HS-5 (cell line): ENCODE measurements around the gene UGT1A9.
"Not testable (repeated sequence)": the region's sequence is repeated elsewhere in the genome, so short reads cannot be mapped to it uniquely, and the experiment has no call there.

Experiments used
- DNase-seq: peaks from one replicate; pipeline ENCODE4 v3.0.0-alpha.2; 2012; ENCODE audit warnings: low read depth

UGT1A9 gene

GRCh38 chr2:233671290-233672161, at the start of gene UGT1A9:
Gene UGT1A9, plus strand, starts transcription at chr2:233671898. Its CDS starts 37 bp downstream, at chr2:233671935.
- no peak for DNase-seq

- DNase-seq = no peak
These were observed 44.2 kb upstream of the UGT1A9 start for GRCh38 chr2:233627331-233628025.

GRCh38 chr2:233636306-233636705, 35.4 kb upstream of the UGT1A9 start, which contains the start of gene UGT1A10:
Gene UGT1A10, plus strand, starts transcription at chr2:233636448. Its CDS starts 75 bp downstream, at chr2:233636523.
- DNase-seq = not testable (repeated sequence)

DNA sequence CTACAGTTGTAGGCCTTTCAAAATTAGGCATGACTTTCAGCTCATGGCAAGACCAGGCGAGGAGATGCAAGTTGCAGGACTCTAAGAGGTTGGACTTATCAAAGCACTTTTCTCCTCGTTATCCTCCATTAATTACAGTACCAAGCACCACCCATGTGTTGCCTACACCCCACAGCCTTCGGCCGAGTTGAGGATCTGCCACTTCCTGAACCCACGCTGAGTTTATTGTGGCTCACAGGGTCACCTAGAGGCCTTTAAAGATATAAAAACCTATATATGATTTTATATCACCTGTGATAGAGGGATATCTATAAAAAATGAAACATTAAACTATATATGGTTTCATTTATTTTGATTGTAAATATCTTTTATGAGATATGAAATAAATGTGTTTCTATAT, 32.9 kb upstream of the UGT1A9 start:
- no peak for DNase-seq

DNA sequence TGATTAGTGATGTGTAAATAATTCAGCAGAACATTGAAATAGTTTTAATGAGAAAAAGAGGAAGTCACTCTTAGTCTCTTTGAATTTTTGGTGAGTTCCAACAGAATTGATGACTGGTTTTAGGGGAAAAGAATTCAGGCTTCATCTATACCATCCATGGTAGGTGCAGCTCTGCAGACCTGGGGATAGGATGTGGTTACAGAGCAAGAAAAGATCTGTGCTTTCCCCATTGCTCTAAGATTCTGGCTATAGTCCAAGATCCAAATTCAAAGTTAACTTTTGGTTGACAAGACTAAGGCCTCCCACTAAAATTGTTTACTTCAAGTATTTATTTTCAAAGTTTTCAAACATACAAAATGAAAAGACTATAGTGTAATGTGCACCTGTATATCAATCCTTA, 31.8 kb upstream of the UGT1A9 start:
- no peak for DNase-seq

DNA sequence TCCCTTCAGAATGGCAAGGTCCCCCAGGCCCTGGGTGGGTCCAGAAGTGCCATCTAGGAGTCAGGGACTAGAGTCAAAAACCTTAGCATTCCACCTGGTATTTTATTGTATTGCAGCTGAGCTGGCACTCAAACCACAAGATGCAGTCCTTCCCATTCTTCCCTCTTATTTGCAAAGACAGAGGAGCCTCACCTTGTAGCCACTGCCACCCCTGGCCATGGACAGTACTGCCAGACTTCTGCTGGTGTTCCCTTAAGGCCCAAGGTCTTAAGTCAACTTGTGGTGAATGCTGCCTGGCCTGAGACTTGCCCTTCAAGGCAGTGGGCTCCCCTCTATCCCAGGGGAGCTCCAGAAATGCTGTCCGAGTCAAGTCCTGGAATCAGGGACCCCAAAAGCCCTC, 28.6 kb upstream of the UGT1A9 start:
- DNase-seq = no peak

DNA sequence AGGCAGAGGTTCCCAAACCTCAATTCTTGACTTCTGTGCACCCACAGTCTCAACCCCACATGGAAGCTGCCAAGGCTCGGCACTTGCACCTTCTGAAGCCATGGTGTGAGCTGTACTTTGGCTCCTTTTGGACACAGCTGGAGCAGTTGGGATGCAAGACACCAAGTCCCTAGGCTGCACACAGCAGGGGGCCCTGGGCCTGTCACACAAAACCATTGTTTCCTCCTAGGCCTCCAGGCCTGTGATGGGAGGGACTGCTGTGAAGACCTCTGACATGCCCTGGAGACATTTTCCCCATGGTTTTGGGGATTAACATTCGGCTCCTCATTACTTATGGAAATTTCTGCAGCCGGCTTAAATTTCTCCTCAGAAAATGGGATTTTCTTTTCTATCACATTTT, 25.7 kb upstream of the UGT1A9 start:
- not testable (repeated sequence) for DNase-seq

GRCh38 chr2:233650981-233651380, 20.7 kb upstream of the UGT1A9 start:
- no peak for DNase-seq

GRCh38 chr2:233651430-233651829, 20.3 kb upstream of the UGT1A9 start:
- DNase-seq = no peak

DNA sequence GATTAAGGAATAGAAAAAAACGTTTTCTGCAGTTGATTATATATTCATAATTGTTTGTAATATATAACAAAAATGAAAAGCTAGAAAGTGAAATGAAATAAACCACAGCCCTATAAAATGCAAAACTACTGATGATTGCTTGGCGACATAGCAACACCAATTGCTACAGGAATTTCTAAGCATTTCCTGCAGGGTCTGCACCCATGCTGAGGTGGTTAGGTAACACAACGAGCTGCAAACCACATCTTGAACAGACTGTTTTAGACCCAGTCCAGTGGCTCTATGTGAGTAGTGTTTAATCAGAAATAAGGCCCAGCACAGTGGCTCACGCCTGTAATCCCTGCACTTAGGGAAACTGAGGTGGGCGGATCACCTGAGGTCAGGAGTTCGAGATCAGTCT, 17.2 kb upstream of the UGT1A9 start:
- no peak for DNase-seq

- no peak for DNase-seq
These were observed 16.7 kb upstream of the UGT1A9 start for GRCh38 chr2:233655043-233655442.

DNA sequence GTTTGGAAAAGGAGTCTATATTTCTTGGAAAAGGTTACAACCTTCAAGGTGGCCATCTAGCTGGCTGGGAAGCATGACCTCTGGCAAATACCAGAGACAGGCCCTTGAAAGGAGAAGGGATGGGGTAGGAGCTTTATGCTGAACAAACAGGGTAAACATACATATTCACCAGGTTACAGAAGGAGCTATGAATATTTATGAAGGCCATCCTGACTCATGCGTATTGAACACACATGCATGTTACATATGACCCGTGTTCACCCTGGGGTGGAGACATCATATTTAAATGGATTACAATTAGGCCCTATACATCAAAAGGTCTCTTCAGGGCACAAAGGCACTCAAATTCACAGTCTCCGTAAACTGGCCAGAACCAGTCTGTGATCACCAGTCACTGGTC, 15.8 kb upstream of the UGT1A9 start:
- not testable (repeated sequence) for DNase-seq

GRCh38 chr2:233656443-233656842, 15.3 kb upstream of the UGT1A9 start:
- DNase-seq = no peak

GRCh38 chr2:233658610-233659009, 13.1 kb upstream of the UGT1A9 start:
- DNase-seq = no peak

DNA sequence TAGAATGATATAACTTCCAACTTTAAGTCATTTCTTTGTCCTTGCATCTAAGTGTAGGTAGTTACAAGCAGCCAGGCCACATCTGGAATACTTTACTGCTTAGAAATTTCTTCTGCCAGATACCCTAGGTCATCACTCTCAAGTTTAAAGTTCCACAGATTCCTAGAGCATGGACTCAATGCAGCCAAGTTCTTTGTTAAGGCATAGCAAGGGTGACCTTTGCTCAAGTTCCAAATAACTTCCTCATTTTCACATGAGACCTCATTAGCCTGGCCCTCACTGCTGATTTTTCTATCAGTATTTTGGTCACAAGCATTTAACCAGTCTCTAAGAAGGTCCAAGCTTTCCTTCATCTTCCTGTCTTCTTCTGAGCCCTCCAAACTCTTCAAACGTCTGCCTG, 7.8 kb upstream of the UGT1A9 start:
- no peak for DNase-seq

- no peak for DNase-seq
These were observed 3.0 kb upstream of the UGT1A9 start for GRCh38 chr2:233668605-233669260.

DNA sequence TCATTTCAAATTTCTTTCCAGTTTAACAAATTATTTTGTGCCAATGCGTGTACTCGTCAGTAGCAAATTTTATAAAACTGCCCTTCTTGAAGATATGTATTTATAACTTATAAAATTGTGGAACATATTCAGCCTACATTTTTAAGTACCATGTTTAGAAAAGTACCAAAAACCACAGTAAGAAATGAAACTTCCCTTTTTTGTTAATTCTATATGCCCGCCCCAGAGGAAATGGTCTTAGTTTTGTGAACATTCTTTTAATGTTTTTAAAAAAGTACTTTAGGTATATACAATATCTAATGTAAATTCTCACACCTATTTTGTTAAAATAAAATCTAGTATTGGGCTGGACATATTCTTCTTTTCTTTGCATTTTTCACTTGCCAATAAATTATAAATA, 1.2 kb downstream of the UGT1A9 start:
- DNase-seq = no peak

DNA sequence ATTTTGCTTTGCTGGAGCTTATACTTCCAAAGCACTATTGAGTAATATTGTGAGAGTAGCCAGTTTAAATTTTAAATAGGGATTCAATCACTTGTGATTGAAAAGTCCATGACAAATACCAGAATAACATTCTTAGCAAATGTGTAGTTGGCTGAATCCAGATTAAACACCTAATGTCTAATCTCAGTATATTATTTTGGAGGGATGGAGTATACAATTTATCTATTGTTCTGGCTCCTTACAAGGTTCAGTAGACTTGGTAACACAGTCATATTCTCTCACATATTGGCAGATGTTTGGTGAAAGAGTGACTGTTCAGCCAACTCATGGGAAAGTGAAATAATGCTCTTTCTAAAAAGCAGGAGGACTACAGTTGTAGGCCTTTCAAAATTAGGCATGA, 2.2 kb downstream of the UGT1A9 start:
- DNase-seq = no peak

DNA sequence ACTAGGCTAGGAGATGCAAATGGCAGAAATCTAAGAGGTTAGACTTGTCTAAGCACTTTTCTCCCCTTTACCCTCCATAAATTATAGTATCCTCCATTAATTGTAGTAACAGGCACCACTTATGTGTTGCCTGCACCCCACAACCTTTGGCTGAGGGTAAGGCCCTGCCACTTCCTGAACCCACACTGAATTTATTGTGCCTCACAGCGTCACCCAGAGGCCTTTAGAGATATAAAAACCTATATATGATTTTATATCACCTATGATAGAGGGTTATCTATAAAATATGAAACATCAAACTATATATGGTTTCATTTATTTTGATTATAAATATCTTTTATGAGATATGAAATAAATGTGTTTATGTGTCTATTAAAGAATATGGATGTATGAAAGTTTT, 2.6 kb downstream of the UGT1A9 start:
- no peak for DNase-seq

GRCh38 chr2:233674995-233675394, 3.3 kb downstream of the UGT1A9 start:
- DNase-seq = no peak

- DNase-seq = no peak
These were observed 4.3 kb downstream of the UGT1A9 start for GRCh38 chr2:233676046-233676445.

GRCh38 chr2:233679196-233679595, 7.5 kb downstream of the UGT1A9 start:
- DNase-seq = no peak
